ENCODE data around the gene MYMX.

Gene MYMX

DNA sequence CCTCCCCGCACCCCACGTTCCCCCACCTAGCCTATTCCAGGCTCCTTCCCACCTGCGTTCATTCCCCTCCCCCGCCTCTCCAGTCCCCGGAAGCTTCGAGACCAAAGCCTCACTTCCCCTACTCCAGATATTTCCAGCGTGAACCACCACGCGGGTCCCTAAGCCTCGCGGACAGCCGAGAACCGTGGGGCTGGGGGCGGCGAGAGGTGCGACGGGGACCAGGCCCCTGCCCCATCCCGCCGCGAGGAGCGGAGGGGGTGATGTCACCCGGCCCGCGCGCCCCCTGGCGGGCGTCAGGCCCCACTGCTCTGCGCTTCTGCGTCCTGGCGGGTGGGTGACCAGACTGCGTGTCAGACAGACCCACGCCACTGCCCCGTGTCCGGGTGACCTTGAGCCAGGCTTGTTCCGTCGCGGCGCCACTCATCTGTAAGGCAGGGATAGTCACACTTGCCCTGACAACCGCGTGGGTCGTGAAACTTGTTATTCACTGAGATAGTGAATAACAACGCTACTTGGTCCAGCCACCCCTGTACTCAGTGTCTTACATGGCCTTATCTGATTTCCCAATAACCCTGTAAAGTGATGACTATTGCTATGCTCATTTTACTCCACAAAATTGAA lies 21.2 kb downstream of the MYMX start (continued):
- no peak for TF ChIP-seq ZNF544 (tag by site-specific recombination; IDR thresholded peaks at IDR 0.05)
- no peak for TF ChIP-seq ZNF16 (tag by site-specific recombination; IDR thresholded peaks at IDR 0.05; ENCODE audit: low read depth)
- TF ChIP-seq SP7 (tag by site-specific recombination; IDR thresholded peaks at IDR 0.05) = peak; percentile 89
- TF ChIP-seq ZNF223 (tag by site-specific recombination; IDR thresholded peaks at IDR 0.05) = no peak
- peak; percentile 86; the same call in 1 of the 2 replicates for TF ChIP-seq GLIS2 (tag by site-specific recombination; IDR thresholded peaks at IDR 0.05)
- TF ChIP-seq, protein P1, sequence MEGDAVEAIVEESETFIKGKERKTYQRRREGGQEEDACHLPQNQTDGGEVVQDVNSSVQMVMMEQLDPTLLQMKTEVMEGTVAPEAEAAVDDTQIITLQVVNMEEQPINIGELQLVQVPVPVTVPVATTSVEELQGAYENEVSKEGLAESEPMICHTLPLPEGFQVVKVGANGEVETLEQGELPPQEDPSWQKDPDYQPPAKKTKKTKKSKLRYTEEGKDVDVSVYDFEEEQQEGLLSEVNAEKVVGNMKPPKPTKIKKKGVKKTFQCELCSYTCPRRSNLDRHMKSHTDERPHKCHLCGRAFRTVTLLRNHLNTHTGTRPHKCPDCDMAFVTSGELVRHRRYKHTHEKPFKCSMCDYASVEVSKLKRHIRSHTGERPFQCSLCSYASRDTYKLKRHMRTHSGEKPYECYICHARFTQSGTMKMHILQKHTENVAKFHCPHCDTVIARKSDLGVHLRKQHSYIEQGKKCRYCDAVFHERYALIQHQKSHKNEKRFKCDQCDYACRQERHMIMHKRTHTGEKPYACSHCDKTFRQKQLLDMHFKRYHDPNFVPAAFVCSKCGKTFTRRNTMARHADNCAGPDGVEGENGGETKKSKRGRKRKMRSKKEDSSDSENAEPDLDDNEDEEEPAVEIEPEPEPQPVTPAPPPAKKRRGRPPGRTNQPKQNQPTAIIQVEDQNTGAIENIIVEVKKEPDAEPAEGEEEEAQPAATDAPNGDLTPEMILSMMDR (tag by site-specific recombination; IDR thresholded peaks at IDR 0.05) = peak; percentile 98
- TF ChIP-seq BCL11A (tag by site-specific recombination; IDR thresholded peaks at IDR 0.05; ENCODE audit: low read depth) = peak; percentile 73
- TF ChIP-seq, protein P2, sequence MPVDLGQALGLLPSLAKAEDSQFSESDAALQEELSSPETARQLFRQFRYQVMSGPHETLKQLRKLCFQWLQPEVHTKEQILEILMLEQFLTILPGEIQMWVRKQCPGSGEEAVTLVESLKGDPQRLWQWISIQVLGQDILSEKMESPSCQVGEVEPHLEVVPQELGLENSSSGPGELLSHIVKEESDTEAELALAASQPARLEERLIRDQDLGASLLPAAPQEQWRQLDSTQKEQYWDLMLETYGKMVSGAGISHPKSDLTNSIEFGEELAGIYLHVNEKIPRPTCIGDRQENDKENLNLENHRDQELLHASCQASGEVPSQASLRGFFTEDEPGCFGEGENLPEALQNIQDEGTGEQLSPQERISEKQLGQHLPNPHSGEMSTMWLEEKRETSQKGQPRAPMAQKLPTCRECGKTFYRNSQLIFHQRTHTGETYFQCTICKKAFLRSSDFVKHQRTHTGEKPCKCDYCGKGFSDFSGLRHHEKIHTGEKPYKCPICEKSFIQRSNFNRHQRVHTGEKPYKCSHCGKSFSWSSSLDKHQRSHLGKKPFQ (tag by site-specific recombination; IDR thresholded peaks at IDR 0.05) = no peak
- TF ChIP-seq BCL11B (tag by site-specific recombination; IDR thresholded peaks at IDR 0.05; ENCODE audit: low read depth) = 0 out of 2 replicates have a peak, but pooled peaks have one; percentile 54
- TF ChIP-seq ZNF211 (tag by site-specific recombination; IDR thresholded peaks at IDR 0.05; ENCODE audit: low read depth) = no peak
- TF ChIP-seq, protein P3, sequence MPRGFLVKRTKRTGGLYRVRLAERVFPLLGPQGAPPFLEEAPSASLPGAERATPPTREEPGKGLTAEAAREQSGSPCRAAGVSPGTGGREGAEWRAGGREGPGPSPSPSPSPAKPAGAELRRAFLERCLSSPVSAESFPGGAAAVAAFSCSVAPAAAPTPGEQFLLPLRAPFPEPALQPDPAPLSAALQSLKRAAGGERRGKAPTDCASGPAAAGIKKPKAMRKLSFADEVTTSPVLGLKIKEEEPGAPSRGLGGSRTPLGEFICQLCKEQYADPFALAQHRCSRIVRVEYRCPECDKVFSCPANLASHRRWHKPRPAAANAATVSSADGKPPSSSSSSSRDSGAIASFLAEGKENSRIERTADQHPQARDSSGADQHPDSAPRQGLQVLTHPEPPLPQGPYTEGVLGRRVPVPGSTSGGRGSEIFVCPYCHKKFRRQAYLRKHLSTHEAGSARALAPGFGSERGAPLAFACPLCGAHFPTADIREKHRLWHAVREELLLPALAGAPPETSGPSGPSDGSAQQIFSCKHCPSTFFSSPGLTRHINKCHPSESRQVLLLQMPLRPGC (tag by site-specific recombination; IDR thresholded peaks at IDR 0.05) = peak; percentile 58
- no peak; the same call in 1 of the 2 replicates for TF ChIP-seq ZBTB1 (tag by site-specific recombination; IDR thresholded peaks at IDR 0.05)
- no peak for TF ChIP-seq TCF7L2 (IDR thresholded peaks at IDR 0.05; ENCODE audit: borderline replicate concordance, low read depth, low read length)
- no peak for TF ChIP-seq ZNF174 (tag by site-specific recombination; IDR thresholded peaks at IDR 0.05)
- TF ChIP-seq, protein P4, sequence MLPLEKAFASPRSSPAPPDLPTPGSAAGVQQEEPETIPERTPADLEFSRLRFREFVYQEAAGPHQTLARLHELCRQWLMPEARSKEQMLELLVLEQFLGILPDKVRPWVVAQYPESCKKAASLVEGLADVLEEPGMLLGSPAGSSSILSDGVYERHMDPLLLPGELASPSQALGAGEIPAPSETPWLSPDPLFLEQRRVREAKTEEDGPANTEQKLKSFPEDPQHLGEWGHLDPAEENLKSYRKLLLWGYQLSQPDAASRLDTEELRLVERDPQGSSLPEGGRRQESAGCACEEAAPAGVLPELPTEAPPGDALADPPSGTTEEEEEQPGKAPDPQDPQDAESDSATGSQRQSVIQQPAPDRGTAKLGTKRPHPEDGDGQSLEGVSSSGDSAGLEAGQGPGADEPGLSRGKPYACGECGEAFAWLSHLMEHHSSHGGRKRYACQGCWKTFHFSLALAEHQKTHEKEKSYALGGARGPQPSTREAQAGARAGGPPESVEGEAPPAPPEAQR (tag by site-specific recombination; IDR thresholded peaks at IDR 0.05) = 0 out of 2 replicates have a peak, but pooled peaks have one; percentile 25
- no peak for TF ChIP-seq ZNF792 (tag by site-specific recombination; IDR thresholded peaks at IDR 0.05)
- TF ChIP-seq ZNF701 (tag by site-specific recombination; IDR thresholded peaks at IDR 0.05) = no peak
- TF ChIP-seq ZNF133 (tag by site-specific recombination; IDR thresholded peaks at IDR 0.05) = no peak
- no peak for TF ChIP-seq ZNF302 (tag by site-specific recombination; IDR thresholded peaks at IDR 0.05; ENCODE audit: low read depth)
- no peak for TF ChIP-seq ZNF19 (tag by site-specific recombination; IDR thresholded peaks at IDR 0.05; ENCODE audit: low read depth)
- TF ChIP-seq, protein P5, sequence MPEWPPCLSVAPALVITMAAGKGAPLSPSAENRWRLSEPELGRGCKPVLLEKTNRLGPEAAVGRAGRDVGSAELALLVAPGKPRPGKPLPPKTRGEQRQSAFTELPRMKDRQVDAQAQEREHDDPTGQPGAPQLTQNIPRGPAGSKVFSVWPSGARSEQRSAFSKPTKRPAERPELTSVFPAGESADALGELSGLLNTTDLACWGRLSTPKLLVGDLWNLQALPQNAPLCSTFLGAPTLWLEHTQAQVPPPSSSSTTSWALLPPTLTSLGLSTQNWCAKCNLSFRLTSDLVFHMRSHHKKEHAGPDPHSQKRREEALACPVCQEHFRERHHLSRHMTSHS (tag by site-specific recombination; IDR thresholded peaks at IDR 0.05) = no peak
- TF ChIP-seq KLF7 (tag by site-specific recombination; IDR thresholded peaks at IDR 0.05; ENCODE audit: borderline replicate concordance) = peak; percentile 55; the same call in 1 of the 2 replicates
- no peak for TF ChIP-seq ZNF558 (tag by site-specific recombination; IDR thresholded peaks at IDR 0.05)
- TF ChIP-seq ZNF791 (tag by site-specific recombination; IDR thresholded peaks at IDR 0.05) = no peak
- 0 out of 2 replicates have a peak, but pooled peaks have one; percentile 39 for TF ChIP-seq ZNF777 (tag by site-specific recombination; IDR thresholded peaks at IDR 0.05; ENCODE audit: borderline replicate concordance)
- no peak for TF ChIP-seq ZNF677 (tag by site-specific recombination; IDR thresholded peaks at IDR 0.05)
- TF ChIP-seq ZNF785 (tag by site-specific recombination; IDR thresholded peaks at IDR 0.05) = peak; percentile 76; the same call in 1 of the 2 replicates
- TF ChIP-seq ZNF146 (tag by site-specific recombination; IDR thresholded peaks at IDR 0.05) = 0 out of 2 replicates have a peak, but pooled peaks have one; percentile 36
- no peak for TF ChIP-seq MYNN (tag by site-specific recombination; IDR thresholded peaks at IDR 0.05; ENCODE audit: borderline replicate concordance)
- no peak; the same call in 1 of the 2 replicates for TF ChIP-seq OVOL3 (tag by site-specific recombination; IDR thresholded peaks at IDR 0.05)
- no peak for TF ChIP-seq ZNF354C (tag by site-specific recombination; IDR thresholded peaks at IDR 0.05; ENCODE audit: borderline replicate concordance, low read depth)
- peak; percentile 47 for TF ChIP-seq SP2 (tag by site-specific recombination; IDR thresholded peaks at IDR 0.05)
- TF ChIP-seq, protein P6, sequence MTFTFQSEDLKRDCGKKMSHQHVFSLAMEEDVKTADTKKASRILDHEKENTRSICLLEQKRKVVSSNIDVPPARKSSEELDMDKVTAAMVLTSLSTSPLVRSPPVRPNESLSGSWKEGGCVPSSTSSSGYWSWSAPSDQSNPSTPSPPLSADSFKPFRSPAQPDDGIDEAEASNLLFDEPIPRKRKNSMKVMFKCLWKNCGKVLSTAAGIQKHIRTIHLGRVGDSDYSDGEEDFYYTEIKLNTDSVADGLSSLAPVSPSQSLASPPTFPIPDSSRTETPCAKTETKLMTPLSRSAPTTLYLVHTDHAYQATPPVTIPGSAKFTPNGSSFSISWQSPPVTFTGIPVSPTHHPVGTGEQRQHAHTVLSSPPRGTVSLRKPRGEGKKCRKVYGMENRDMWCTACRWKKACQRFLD (tag by site-specific recombination; IDR thresholded peaks at IDR 0.05) = no peak

Data from HEK293 (cell line).